GM18870 (cell line): Measurements from ENCODE around the gene C19orf73.
"Not testable (repeated sequence)": the region's sequence is repeated elsewhere in the genome, so short reads cannot be mapped to it uniquely, and the experiment has no call there.

ENCODE experiments used
- ATAC-seq: cut with Tn5 transposase; IDR thresholded peaks from one replicate; pipeline ENCODE4 v1.9.1; 2021; ENCODE audit warnings: moderate library complexity; ENCODE audit not compliant: unreplicated experiment

The C19orf73 gene

DNA sequence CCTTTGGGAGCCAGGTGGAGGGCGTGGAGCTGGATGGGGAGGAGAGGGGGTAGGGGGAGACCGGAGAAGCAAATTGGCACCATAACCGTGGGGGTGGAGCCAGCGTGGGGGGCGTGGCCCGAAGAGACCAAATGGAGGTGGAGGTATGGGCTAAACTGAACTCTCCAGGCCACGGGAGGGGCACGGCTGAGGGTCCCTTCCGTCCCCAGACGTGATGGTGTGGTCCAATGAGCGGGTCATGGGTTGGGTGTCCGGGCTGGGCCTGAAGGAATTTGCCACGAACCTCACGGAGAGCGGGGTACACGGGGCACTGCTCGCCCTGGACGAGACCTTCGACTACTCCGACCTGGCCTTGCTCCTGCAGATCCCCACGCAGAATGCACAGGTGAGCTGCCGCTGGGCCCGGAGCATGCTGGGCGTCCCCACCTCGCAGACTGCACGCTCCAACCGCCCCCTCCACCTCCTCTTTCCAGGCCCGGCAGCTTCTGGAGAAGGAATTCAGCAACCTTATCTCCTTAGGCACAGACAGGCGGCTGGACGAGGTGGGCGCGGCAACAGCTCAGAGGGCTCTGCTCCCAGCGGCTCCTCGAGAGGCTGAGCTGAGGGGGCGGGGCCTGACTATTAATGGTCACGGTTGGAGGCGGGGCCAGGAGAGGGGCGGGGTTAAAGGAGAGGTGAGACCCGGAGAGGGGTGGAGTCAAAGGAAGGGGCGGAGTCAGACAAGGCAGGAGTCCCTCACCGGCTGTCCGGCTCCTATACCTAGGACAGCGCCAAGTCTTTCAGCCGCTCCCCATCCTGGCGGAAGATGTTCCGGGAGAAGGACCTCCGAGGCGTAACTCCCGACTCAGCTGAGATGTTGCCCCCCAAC is 30.1 kb upstream of the C19orf73 start:
- no peak for ATAC-seq

GRCh38 chr19:49148044-49148682 is 29.2 kb upstream of the C19orf73 start:
- ATAC-seq = no peak

GRCh38 chr19:49146408-49146770 is 27.4 kb upstream of the C19orf73 start:
- not testable (repeated sequence) for ATAC-seq

DNA sequence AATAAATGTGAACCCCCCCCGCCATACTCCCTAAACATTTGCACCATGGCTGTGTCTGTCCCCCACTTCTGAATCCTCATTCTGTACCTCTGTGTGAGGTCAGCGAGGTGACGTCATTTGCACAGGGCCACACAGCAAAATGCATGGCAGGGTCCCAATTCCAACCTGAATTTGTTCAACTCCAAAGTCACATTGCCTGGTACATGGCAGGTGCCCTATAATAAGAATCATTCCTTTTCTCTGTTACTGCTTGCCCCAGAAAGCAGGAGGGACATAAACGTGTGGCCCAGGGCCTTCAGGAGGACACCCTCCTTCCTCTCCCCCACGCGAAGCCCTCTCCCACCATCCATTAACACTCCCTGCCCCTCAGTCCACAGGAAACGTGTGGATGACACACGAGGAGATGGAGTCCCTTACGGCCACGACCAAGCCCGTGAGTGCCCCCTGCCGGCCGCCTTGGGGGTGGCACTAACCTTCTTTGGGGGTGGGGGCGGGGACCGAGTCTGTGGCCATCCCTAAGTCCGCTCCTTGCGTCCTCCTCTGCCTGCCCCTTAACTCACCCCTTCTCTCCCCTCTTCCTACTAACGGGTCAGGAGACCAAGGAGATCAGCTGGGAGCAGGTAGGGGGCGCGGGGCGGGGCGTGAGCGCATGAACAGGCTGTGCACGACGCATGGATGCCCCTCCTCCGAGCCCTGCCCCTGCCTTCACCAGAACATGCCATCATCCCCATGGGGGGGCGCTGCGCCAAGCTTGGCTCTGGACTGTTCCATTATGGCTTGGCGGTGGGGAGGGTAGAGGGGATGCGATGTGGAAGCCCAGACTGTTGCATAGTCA is 26.8 kb upstream of the C19orf73 start:
- no peak for ATAC-seq

DNA sequence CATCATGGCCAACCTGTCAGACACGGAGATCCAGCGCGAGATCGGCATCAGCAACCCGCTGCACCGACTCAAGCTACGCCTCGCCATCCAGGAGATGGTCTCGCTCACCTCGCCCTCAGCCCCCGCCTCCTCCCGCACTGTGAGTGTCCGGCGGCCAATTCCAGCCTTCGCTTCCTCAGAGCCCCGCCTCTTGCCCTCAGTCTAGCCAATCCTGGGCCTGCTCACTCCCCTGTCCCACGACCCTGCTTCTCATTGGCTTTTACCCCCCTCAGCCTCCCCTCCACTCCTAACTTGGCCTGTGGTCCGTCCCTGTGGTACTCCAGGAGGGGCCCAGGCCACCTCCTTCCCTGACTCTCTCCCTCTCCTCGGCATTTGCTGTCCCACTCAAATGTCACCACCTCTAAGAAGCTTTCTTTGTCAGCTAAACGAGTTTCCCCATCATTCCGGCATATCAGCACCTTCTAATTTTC is 24.0 kb upstream of the C19orf73 start:
- ATAC-seq = no peak

DNA sequence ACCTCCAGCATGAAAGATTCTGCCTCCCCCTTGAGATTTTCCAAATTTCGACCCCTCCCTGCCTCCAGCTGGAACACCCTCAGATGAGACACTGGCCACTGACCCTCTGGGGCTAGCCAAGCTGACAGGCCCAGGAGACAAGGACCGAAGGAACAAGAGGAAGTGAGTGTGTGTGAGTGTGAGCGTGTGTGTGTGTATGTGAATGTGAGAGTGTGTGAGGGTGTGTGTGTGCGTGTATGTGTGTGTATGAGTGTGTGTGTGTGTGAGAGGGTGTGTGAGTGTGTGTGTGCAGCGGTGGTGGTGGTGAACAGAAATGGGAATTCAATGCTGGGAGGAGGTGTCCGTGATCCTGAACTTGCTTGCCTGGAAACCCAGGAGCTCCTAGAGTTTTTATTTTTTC is 22.4 kb upstream of the C19orf73 start:
- no peak for ATAC-seq

DNA sequence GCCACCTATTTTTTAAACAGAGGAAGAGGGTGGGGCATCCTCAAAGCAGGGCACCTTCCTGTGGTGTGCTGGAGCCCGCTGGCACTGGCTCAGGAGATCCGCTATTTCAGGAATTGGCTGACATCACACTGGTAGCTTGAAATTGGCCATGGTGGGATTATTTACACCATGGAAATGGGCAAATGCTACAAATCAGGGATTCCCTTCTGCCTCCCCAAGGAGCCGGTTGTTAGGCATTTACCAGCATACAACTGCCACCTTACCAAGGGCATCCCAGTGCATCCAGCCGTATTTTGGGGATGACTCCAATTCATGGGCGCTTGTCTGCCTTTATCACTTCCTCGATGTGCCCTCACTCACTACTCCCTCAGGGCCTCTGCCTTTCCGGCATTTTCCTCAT is 22.0 kb upstream of the C19orf73 start:
- ATAC-seq = no peak

DNA sequence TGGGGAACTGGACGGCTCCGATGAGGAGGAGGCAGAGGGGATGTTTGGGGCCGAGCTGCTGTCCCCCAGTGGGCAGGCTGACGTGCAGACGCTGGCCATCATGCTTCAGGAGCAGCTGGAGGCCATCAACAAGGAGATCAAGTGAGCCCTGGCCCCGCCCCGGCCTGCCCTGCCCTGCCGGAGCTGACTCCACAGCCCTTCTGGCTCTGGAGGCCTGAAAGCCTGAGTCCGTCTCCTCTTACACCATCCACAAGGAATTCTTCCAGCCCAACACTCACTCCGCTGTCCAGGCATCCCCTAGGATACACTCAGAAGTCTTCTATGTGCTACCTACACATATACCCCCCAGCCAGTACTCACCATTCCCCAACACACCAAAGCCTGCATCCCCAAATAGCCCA is 17.8 kb upstream of the C19orf73 start:
- ATAC-seq = no peak

DNA sequence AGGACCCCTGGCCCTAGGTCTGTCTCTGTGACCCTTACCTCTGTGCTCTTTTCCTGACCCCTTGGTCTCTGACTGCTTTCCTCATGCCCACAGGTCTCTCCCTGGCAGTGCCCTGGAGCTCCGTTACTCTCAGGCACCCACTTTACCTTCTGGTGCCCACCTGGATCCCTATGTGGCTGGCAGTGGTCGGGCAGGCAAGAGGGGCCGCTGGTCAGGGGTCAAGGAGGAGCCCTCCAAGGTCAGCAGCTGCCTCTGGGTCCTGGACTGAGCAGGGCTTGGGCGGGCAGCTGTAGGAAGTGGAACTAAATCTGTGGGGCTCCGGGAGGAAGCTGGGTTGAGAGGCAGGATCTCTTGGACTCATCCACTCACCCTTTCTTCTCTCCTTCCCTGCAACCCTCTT is 16.7 kb upstream of the C19orf73 start:
- ATAC-seq = no peak

DNA sequence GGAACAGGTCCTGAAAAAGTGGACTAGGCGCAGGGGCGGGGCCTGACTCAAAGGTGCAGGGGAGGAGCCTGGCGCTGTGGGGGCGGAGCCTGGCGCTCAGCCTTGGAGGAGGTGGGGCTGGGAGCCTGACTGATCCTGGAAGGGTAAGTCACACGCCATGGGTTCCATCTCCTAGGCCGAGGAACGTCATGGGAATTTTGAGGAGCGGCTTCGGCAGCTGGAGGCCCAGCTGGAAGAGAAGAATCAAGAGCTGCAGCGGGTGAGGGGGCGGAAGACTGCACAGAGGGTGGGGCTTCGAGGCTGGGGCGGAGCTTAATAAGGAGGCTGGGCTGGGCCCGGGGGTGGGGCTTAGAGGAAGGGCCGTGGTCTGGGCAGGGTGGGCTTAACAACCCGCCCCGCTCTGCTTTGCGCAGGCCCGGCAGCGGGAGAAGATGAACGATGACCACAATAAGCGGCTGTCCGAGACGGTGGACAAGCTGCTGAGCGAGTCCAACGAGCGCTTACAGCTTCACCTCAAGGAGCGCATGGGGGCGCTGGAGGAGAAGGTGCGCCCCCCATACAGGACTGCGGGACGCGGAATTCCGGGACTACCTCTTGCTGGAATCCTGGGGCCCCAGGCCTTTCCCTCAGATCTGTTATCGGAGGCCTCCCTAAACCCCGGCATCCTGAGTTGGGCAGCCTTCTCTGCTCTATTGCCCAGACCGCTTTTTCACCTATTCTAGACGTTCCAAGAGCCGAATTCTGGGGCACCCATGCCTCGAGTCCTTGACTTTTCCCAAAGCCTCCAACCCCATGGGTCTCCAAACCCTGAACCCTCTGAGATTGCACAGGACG is 14.9 kb upstream of the C19orf73 start:
- ATAC-seq = no peak

GRCh38 chr19:49132974-49133609 is 14.1 kb upstream of the C19orf73 start:
- ATAC-seq = no peak

DNA sequence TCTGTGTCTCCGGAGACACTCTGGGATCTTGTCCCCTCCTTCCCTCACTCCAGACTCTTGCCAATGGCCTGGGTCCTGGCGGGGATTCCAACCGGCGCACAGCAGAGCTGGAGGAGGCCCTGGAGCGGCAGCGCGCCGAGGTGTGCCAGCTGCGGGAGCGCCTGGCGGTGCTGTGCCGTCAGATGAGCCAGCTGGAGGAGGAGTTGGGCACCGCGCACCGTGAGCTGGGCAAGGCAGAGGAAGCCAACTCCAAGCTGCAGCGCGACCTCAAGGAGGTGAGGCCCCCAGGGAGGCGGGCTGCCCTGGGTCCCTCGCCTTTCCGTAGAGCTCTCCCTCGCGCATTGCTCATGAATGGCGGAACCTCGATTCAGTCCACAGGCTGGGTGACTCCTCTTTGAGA is 11.4 kb upstream of the C19orf73 start:
- ATAC-seq = no peak

DNA sequence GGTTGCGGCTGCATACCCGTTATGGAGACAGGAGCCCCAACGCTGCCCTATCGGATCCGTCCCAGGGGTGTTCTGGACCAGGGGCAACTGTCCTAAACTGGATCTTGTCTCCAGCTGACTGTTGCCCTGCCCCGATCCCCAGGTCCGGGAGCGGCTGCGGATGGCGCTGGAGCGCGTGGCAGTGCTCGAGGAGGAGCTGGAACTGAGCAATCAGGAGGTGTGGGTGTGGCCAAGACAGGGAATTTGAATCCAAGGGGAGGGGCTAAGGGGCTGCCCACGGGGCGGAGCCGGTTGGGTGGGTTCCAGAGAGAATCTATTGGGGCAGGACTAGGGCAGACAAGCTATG is 10.3 kb upstream of the C19orf73 start:
- no peak for ATAC-seq

GRCh38 chr19:49128545-49129237 is 9.7 kb upstream of the C19orf73 start:
- no peak for ATAC-seq

- no peak for ATAC-seq
Measured at GRCh38 chr19:49127674-49128544, 9.0 kb upstream of the C19orf73 start.

- ATAC-seq = not testable (repeated sequence)
Measured at GRCh38 chr19:49127225-49127624, 8.3 kb upstream of the C19orf73 start.

DNA sequence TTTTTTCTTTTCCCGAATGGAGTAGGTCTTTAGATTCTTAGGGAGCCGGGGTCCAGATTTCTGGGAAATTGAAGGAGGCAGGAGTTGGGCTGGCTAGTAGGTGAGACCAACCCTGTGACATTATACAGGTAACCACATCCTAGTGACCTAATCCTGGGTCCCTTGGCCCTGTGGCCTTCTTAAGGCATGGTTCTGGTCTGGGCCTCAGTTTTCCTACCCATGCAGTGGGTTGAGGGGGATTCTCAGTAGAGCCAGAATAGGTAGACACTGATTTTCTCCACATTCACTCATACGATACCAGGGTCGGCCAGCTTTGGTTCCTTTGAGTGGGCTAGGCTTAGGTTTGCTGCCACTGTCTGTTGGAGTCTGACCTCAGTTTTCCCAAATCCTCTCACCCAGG is 7.6 kb upstream of the C19orf73 start:
- no peak for ATAC-seq

DNA sequence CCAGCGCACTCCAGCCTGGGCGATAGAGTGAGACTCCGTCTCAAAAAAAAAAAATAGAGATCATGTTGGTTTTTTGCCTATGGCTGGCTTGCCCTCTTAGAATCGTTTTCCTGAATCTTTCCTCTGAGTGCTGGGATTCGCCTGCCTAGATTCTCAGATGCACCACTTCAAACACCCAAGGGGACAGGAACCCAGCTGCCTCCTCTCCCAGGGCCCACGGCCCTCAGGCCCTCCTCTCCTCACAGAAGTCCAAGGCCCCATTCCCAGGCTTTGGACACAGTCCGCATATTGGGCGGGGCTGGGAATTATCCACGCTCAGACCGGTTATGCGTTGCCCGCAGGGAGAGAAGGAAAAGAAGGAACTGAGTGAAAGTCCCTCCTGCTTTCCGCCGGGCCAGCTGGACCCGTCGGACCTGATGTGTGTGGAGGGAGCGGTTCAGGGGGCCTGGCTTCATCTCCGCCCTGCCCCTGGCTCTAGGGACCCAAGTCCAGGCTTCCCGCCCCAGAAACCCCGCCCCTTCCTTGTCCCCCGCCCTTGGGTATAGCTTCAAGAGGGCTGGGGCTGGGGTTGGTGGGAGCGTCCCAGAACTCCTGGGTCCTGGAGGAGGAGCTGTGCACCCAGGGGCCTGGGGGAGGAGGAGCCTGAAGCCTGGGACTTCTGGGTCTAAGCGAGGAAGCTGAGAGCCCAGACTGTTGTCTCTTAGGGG is 6.2 kb upstream of the C19orf73 start:
- ATAC-seq = no peak
